SK-N-SH treated with all-trans-retinoic acid at 6 μM for 48 hours (cell line): ENCODE measurements around the gene ANKRD6.

Source experiments
- ATAC-seq: fragments of 200-7000 bp; cut with Tn5 transposase; 3 replicates; pipeline ENCODE4 v1.9.1; 2020; ENCODE audit warnings: mild to moderate bottlenecking, moderate library complexity
- ARNTL ChIP-seq: fragments of 450-650 bp; formaldehyde crosslinking; IDR thresholded peaks from 2 replicates; pipeline ENCODE4 v1.5.0; 2020; ENCODE audit warnings: low read depth, mild to moderate bottlenecking, moderate library complexity, borderline replicate concordance
- BACH2 ChIP-seq: fragments of 250-450 bp; sonication (Bioruptor Pico); IDR thresholded peaks from 2 replicates; pipeline ENCODE4 v1.9.0; 2021; ENCODE audit warnings: mild to moderate bottlenecking, borderline replicate concordance
- CSDC2 ChIP-seq: fragments of 250-450 bp; sonication (Bioruptor Pico); IDR thresholded peaks from 2 replicates; pipeline ENCODE4 v1.5.0; 2020; ENCODE audit warnings: mild to moderate bottlenecking, moderate library complexity
- GLIS3 ChIP-seq: fragments of 250-450 bp; sonication (Bioruptor Pico); IDR thresholded peaks from 2 replicates; pipeline ENCODE4 v1.5.0; 2020; ENCODE audit warnings: mild to moderate bottlenecking, moderate library complexity
- ISL1 ChIP-seq: fragments of 250-450 bp; sonication (Bioruptor Pico); IDR thresholded peaks from 2 replicates; pipeline ENCODE4 v2.1.2; 2022; ENCODE audit warnings: mild to moderate bottlenecking, moderate library complexity
- OSR1 ChIP-seq: fragments of 250-450 bp; sonication (Bioruptor Pico); IDR thresholded peaks from 2 replicates; pipeline ENCODE4 v1.8.0; 2022; ENCODE audit warnings: moderate library complexity, mild to moderate bottlenecking, inconsistent platforms
- RARB ChIP-seq: fragments of 250-450 bp; sonication (Bioruptor Pico); IDR thresholded peaks from 2 replicates; pipeline ENCODE4 v1.8.0; 2021; ENCODE audit warnings: mild to moderate bottlenecking, moderate library complexity
- TCF4 ChIP-seq: fragments of 250-450 bp; sonication (Bioruptor Pico); IDR thresholded peaks from 2 replicates; pipeline ENCODE4 v1.8.0; 2021; ENCODE audit warnings: mild to moderate bottlenecking, moderate library complexity, borderline replicate concordance
- ZNF565 ChIP-seq: fragments of 450-650 bp; formaldehyde crosslinking; conservative IDR thresholded peaks from 2 replicates; pipeline ENCODE4 v1.5.0; 2020; ENCODE audit warnings: low read depth, mild to moderate bottlenecking, moderate library complexity
- ZNF8 ChIP-seq: fragments of 450-650 bp; formaldehyde crosslinking; IDR thresholded peaks from 2 replicates; pipeline ENCODE4 v1.5.0; 2020; ENCODE audit warnings: mild to moderate bottlenecking, moderate library complexity
- TF ChIP-seq, protein P1 (sequence below): fragments of 250-450 bp; sonication (Bioruptor Pico); IDR thresholded peaks from 2 replicates; pipeline ENCODE4 v1.8.0; 2021; ENCODE audit warnings: low read depth, mild to moderate bottlenecking, moderate library complexity, borderline replicate concordance
- TF ChIP-seq, protein P2 (sequence below): fragments of 250-450 bp; sonication (Bioruptor Pico); IDR thresholded peaks from 2 replicates; pipeline ENCODE4 v1.5.1; 2021; ENCODE audit warnings: mild to moderate bottlenecking, moderate library complexity
- TF ChIP-seq, protein P3 (sequence below): fragments of 250-450 bp; sonication (Bioruptor Pico); IDR thresholded peaks from 2 replicates; pipeline ENCODE4 v1.5.0; 2020; ENCODE audit warnings: mild to moderate bottlenecking, moderate library complexity
- TF ChIP-seq, protein P4 (sequence below): fragments of 250-450 bp; sonication (Bioruptor Pico); IDR thresholded peaks from 2 replicates; pipeline ENCODE4 v1.5.1; 2020; ENCODE audit warnings: low read depth, mild to moderate bottlenecking, moderate library complexity

ANKRD6 gene

DNA sequence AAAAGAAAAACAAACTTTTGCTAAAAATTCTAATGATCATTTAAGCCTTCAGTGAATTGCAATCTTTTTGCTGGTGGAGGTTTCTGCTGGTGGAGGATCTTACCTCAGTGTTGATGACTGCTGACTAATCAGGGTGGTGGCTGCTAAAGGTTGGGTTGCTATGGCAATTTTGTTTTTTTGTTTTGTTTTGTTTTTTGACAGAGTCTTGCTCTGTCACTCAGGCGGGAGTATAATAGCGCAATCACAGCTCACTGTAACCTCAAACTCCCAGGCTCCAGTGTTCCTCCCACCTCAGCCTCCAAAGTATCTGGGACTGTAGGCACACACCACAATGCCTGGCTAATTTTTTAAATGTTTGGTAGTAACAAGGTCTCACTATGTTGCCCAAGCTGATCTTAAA lies 94.7 kb downstream of the ANKRD6 start:
- ATAC-seq: no peak
- TF ChIP-seq ZNF565 (CRISPR knock-in tag) (no peak), CSDC2 (CRISPR knock-in tag) (no peak), ARNTL (CRISPR knock-in tag) (no peak), GLIS3 (CRISPR knock-in tag) (no peak), BACH2 (CRISPR knock-in tag) (no peak)
- TF ChIP-seq, protein P1, sequence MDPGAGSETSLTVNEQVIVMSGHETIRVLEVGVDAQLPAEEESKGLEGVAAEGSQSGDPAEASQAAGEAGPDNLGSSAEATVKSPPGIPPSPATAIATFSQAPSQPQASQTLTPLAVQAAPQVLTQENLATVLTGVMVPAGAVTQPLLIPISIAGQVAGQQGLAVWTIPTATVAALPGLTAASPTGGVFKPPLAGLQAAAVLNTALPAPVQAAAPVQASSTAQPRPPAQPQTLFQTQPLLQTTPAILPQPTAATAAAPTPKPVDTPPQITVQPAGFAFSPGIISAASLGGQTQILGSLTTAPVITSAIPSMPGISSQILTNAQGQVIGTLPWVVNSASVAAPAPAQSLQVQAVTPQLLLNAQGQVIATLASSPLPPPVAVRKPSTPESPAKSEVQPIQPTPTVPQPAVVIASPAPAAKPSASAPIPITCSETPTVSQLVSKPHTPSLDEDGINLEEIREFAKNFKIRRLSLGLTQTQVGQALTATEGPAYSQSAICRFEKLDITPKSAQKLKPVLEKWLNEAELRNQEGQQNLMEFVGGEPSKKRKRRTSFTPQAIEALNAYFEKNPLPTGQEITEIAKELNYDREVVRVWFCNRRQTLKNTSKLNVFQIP: no peak
- TF ChIP-seq, protein P2, sequence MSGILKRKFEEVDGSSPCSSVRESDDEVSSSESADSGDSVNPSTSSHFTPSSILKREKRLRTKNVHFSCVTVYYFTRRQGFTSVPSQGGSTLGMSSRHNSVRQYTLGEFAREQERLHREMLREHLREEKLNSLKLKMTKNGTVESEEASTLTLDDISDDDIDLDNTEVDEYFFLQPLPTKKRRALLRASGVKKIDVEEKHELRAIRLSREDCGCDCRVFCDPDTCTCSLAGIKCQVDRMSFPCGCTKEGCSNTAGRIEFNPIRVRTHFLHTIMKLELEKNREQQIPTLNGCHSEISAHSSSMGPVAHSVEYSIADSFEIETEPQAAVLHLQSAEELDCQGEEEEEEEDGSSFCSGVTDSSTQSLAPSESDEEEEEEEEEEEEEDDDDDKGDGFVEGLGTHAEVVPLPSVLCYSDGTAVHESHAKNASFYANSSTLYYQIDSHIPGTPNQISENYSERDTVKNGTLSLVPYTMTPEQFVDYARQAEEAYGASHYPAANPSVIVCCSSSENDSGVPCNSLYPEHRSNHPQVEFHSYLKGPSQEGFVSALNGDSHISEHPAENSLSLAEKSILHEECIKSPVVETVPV: no peak
- TF ChIP-seq, all 23 proteins: peak for 0

DNA sequence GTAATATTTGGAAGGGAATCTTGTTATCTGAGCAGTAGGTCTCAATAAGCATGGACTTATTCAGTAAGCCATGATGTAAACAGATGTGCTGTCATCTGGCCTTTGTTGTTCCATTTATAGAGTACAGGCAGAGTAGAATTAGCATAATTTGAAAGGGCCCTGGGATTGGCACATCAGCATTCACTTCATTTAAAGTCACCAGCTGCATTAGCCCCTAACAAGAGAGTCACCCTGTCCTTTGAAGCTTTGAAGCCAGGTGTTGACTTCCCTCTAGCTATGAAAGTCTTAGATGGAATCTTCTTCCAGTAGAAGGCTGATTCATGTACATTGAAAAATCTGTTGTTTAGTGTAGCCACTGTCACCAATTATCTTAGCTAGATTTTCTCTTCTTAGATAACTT lies 95.9 kb downstream of the ANKRD6 start:
- TF ChIP-seq, protein P1: no peak
- TF ChIP-seq ARNTL (CRISPR knock-in tag) (no peak), RARB (CRISPR knock-in tag) (no peak)
- TF ChIP-seq, protein P3, sequence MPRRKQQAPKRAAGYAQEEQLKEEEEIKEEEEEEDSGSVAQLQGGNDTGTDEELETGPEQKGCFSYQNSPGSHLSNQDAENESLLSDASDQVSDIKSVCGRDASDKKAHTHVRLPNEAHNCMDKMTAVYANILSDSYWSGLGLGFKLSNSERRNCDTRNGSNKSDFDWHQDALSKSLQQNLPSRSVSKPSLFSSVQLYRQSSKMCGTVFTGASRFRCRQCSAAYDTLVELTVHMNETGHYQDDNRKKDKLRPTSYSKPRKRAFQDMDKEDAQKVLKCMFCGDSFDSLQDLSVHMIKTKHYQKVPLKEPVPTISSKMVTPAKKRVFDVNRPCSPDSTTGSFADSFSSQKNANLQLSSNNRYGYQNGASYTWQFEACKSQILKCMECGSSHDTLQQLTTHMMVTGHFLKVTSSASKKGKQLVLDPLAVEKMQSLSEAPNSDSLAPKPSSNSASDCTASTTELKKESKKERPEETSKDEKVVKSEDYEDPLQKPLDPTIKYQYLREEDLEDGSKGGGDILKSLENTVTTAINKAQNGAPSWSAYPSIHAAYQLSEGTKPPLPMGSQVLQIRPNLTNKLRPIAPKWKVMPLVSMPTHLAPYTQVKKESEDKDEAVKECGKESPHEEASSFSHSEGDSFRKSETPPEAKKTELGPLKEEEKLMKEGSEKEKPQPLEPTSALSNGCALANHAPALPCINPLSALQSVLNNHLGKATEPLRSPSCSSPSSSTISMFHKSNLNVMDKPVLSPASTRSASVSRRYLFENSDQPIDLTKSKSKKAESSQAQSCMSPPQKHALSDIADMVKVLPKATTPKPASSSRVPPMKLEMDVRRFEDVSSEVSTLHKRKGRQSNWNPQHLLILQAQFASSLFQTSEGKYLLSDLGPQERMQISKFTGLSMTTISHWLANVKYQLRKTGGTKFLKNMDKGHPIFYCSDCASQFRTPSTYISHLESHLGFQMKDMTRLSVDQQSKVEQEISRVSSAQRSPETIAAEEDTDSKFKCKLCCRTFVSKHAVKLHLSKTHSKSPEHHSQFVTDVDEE (CRISPR knock-in tag): no peak
- no peak for ATAC-seq

DNA sequence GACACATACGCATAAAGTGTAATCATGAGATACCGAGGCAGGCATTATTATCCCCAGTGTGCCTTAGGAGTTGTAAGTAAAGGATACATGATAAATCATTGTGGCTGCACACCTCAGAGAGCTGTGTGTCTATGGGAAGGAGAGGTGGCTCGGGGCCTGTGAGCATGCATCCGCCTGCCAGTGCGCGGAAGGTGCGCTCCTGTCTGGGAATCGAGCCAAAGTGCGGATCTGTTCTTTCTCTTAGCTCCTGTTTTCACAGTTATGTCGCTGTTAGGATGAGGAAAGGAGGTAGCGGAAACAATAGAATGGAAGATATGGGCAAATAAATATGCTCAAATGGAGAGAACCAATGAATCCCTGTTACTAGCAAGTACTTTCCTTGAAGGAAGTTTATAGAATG lies 98.0 kb downstream of the ANKRD6 start:
- ATAC-seq: no peak
- TF ChIP-seq TCF4: 0 out of 2 replicates have a peak, but pooled peaks have one; percentile 43
- peak; percentile 33; the same call in 1 of the 2 replicates for TF ChIP-seq ISL1 (CRISPR knock-in tag)
- no peak for TF ChIP-seq ZNF8 (CRISPR knock-in tag)
- TF ChIP-seq GLIS3 (CRISPR knock-in tag): no peak
- no peak for TF ChIP-seq ARNTL (CRISPR knock-in tag)

DNA sequence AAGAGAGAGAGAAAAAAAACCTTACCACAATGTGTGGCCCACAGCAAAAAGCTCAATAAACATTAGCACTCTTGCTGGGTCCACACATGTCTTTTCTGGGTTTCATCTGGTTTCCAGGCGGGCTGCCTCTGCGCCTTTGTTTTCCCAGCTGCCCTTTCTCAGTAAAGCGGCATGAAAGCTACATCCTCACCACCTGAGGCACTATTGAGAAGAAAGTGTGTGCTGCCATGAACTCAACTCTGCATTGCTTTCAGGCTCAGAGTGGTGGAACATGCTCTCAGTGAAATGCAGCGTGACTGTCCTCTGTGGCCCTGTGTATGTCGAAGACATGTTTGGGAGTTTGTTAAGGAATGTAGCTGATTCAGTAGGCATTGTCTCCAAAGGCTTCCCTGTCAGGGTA lies 103.3 kb downstream of the ANKRD6 start:
- TF ChIP-seq ZNF8 (CRISPR knock-in tag) (peak; percentile 5; the same call in 1 of the 2 replicates), CSDC2 (CRISPR knock-in tag) (no peak), TCF4 (peak; percentile 41; the same call in 1 of the 2 replicates)
- ATAC-seq: peak; percentile 49; the same call in 1 of the 3 replicates

DNA sequence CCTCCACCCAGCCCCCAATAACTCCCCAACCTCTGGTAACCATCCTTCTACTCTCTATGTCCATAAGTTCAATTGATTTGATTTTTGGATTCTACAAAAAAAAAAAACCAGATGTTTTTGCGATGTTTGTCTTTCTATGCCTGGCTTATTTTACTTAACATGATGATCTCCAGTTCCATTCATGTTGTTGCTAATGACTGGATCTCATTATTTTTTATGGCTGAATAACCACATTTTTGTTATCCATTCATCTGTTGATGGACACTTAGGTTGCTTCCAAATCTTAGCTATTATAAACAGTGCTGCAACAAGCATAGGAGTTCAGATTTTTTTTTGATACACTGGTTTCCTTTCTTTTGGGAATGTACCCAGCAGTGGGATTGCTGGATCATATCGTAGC lies 106.8 kb downstream of the ANKRD6 start:
- TF ChIP-seq OSR1 (CRISPR knock-in tag): no peak
- TF ChIP-seq, protein P3 (CRISPR knock-in tag): peak; percentile 54; the same call in 1 of the 2 replicates
- TF ChIP-seq, protein P4, sequence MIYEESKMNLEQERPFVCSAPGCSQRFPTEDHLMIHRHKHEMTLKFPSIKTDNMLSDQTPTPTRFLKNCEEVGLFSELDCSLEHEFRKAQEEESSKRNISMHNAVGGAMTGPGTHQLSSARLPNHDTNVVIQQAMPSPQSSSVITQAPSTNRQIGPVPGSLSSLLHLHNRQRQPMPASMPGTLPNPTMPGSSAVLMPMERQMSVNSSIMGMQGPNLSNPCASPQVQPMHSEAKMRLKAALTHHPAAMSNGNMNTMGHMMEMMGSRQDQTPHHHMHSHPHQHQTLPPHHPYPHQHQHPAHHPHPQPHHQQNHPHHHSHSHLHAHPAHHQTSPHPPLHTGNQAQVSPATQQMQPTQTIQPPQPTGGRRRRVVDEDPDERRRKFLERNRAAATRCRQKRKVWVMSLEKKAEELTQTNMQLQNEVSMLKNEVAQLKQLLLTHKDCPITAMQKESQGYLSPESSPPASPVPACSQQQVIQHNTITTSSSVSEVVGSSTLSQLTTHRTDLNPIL (CRISPR knock-in tag): no peak
- peak; percentile 88 for TF ChIP-seq TCF4
- no peak for ATAC-seq
